ENCODE results near the gene RYR3.

- no peak for TF ChIP-seq CTCF (conservative IDR thresholded peaks at IDR 0.05; ENCODE audit: low read length)
- TF ChIP-seq EZH2phosphoT487 (IDR thresholded peaks at IDR 0.05; ENCODE audit: borderline replicate concordance, low read depth, low read length) = no peak
These were observed 351.2 kb downstream of the RYR3 start for GRCh38 chr15:33662014-33662413.

Measured in OCI-LY7 (cell line).